Heart left ventricle (tissue), 13 donors: ENCODE measurements around the gene TTN.

Experiments used
- CTCF ChIP-seq, 12 donors: fragments of 200-600 bp; sonication (generic) in 4 of 12; IDR thresholded peaks; one replicate each; pipeline versions ENCODE4 v1.5.0 to v1.8.0; 2018 to 2022; ENCODE audit warnings: antibody characterized with exemption in 12 of 12, mild to moderate bottlenecking in 5 of 12
- POLR2A ChIP-seq, 2 donors: fragments of 450-650 bp; IDR thresholded peaks; one replicate each; pipeline ENCODE4 v1.6.1; 2017; ENCODE audit warnings: antibody characterized with exemption in 2 of 2, mild to moderate bottlenecking in 2 of 2, moderate library complexity in 2 of 2
- donor health status: ischemic (EF 13 %, LVEDD 7.1; RV severe dilation, severe dysfunction).
- donor health status: DM: no; HTN: yes; CAD: no.
- donor health status: DM: no; HTN: no; CAD: no.
- donor health status: ischemic (EF 25% LVEDD 6.9; RV normal size, moderate dysfunction).
- donor health status: ischemic (EF 25% LVEDD 5.7; RV mildly dilated, moderate dysfunction).
- donor health status: ischemic (EF 35%, LVEDD 5.7; RV mildly dilated, moderate dysfunction).
- donor health status: nonischemic (EF 11% LVEDD 7.7; RV severe dilation, severe dysfunction).
- donor health status: DM: yes; HTN: yes; CAD: no.
- donor health status: PGD.
- donor health status: ischemic (EF 29% LVEDD 5.4; RV normal size, mild dysfunction).
- donor health status: nonischemic (EF 23%, LVEDD 6.1; RV moderate dilation, normal function).

GRCh38 chr2:178731300-178731699 is 75.9 kb downstream of the TTN start:
- TF ChIP-seq CTCF (IDR thresholded peaks at IDR 0.05) (no peak), POLR2A (IDR thresholded peaks at IDR 0.05) (no peak)
